HG02759 (cell line): ENCODE results near the gene TNFAIP2.

Experiments
- ATAC-seq: cut with Tn5 transposase; IDR thresholded peaks from one replicate; pipeline ENCODE4 v1.9.1; 2021; ENCODE audit warnings: mild to moderate bottlenecking, moderate library complexity; ENCODE audit not compliant: unreplicated experiment

Gene TNFAIP2

GRCh38 chr14:103094406-103095209 is 28.7 kb upstream of the TNFAIP2 start, which contains the start of gene EXOC3L4:
Gene EXOC3L4, plus strand, starts transcription at chr14:103094725. Its CDS starts 5,495 bp downstream, at chr14:103100220.
- no peak for ATAC-seq

DNA sequence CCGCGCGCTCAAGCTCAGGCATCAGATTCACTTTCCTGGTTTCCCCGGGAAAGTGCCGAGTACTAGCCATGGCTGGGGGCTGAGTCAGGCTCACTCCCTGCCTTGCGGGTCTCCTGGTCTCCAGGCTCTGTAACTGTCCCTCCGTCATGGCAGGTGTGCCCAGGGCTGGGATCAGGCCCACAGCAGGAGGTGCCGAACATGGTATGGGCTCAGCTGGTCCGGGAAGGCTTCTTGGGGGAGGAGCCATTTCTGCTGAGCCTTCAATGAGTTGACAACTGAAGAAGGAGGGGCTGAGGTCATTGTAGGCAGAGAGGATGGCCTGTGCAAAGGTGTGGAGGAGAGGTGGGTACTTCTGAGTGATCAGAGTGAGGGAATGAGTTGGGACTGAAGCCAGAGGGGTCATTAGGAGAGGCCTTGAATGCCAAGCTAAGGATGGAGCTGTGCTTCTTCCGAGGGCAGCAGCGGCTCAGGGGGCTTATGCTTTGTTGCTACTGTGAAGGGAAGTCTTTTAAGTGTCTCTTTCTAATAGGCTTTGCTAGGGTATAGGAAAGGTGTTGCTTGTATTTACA is 28.0 kb upstream of the TNFAIP2 start:
- ATAC-seq, result no peak

DNA sequence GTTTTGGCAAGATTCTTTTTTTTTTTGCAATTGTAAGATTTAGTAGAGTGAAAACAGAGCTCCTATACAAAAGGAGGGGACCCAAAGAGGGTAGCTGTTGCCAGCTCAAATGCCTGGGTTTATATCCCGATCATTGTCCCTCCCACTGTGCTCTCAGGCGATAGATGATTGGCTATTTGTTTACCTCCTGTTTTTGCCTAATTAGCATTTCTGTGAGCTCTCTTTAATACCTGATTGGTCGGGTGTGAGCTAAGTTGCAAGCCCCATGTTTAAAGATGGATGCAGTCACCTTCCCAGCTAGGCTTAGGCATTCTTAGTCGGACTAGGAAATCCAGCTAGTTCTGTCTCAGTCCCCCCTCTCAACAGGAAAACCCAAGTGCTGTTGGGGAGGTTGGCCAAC is 26.9 kb upstream of the TNFAIP2 start:
- ATAC-seq, result no peak

DNA sequence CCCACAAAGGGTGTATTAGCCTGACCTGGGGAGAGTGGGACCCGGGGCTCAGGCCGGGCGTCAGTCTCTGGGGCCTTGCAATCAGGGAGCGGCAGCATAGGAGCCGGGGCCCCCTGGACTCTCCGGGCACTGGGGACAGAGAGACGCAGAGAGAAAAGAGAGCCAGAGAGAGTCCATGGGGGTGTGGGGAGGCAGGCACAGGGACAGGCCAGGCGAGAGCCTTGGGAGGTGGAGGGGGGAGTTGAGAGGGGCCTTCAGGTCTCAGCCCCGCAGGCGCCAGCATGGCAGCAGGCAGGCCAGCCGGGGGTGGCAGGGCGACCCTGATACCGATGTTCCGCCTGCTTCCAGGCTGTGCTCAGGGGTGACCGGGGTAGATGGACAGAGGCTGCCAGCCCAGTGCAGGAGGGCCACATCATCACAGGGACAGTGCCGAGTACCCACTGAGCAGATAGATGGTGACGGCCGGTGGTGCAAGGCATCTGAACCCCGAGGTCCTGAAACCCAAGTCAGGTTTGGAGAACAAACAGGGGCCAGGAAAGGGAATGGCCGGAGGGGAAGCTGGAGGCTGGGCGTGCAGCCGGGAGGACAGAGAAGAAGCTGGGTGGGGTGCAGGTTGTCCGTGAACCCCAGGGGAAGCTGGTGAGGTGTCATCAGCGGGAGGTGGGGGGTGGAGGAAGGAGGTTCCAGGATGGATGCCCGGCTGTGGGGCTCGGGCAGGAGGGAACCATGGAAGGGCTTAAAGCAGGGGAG is 25.8 kb upstream of the TNFAIP2 start:
- no peak for ATAC-seq

- no peak for ATAC-seq
Observed at GRCh38 chr14:103097994-103098957, 25.0 kb upstream of the TNFAIP2 start.

DNA sequence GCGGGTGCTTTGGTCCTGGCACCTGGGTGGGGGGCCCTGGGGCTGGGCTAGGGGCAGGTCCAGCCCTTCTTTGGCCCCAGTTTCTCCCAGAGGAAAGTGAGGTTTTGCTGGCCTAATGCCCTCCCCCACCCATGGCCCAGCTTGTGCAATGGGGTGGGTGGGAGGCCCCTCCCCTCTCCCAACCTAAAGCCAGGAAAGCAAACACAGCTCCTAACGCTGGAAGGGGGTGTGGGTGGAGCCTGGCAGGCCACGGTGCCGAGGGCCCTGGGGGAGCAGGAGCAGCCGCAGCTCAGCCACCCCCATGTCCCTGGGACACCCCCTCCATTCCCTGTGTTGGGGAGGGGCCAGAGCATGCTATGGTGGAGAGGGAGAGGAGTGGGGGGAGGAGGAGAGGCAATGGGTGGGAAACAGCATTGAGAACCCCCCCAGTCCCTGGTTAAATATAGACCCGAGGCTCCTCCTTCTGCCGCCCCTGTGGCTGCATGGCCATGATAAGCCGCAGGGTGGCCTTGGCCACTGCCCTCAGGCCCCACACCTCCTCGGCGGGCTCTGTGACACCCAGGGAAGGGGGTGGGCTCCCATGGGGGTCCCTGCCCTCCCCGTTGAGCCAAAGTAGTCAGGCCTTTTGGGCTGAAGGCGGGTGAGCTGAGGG is 24.1 kb upstream of the TNFAIP2 start:
- ATAC-seq, result no peak

DNA sequence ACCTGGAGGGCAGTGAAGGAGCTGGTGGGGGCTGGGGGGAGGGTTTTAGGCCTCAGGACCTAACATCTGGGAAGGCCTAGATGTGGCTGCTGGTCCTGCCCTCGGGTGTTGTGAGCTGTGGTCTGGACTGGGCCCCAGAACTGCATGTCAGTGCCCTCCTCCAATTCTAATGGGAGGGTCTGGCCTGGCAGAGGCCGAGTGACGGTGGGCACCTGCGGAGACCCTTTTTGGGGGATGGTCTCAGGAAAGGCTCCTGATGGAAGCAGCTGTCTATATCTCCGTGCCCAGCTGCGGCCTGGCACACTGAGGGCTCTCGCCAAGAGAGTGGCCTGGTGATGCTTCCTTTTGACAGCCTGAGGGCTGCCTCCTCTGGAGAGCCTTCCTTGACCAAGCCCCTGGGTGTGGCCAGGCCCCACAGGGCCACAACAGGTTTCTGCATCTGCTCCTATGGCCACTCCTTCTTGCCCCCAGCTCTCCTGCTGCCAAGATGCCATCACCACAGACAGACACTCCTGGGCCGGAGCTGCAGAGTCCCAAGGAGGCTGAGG is 23.5 kb upstream of the TNFAIP2 start:
- ATAC-seq, result no peak

DNA sequence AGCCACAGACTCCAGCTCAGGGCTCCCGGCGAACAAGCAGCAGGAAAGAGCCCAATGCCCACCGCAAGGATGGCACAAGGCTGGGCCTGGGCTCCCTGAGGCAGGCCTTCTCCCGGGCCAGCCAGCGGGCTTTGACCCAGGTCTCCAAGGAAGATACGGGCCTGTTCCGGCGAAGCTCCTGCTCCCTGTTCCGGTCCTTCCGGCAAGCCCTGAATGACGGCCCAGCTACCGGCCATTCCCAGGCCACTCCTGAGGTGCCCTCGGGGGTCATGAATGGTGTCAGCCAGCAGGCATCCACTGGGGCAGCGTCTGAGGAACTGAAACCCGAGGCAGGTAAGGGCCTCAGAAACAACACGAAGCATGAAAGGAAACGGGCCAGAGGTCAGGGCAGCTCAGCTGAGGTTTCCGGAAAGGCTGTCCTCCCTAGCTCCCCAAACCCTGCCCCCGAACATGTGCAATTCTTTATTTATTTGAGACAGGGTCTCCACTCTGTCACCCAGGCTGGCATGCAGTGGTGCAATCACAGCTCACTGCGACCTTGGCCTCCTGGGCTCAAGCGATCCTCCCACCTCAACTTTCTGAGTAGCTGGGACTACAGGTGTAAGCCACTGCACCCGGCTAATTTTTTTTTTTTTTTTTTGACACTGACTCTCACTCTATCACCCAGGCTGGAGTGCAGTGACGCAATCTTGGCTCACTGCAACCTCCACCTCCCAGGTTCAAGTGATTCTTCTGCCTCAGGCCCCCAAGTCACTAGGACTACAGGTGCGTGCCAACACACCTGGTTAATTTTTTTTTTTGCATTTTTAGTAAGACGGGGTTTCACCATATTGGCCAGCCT is 22.8 kb upstream of the TNFAIP2 start:
- ATAC-seq, result no peak

GRCh38 chr14:103101257-103101962 is 21.9 kb upstream of the TNFAIP2 start:
- ATAC-seq, result no peak

- ATAC-seq, result no peak
Observed at GRCh38 chr14:103101963-103102688, 21.1 kb upstream of the TNFAIP2 start.

DNA sequence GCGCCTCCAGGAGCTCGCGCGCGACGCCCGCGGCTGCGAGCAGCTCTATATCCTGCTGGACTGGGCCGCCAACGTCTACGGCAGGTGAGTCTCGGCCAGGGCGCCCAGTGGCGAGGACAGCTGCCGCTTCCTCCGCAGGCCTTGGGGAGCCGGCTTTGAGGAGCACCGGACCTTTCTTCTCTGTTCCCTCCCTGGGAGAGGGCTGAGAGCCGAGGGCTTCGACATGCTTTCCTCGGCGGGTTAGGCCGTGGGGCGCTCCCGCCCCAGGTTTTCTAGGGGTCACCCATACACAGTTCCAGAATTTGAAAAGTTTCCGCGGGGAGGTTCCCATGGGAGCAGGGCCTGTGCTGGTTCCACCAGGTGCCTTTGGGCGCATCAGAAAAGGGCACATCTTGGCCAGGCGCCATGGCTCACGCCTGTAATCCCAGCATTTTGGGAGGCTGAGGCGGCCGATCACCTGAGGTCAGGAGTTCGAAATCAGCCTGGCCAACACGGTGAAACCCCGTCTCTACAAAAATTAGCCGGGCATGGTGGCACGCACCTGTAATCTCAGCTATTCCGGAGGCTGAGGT is 20.5 kb upstream of the TNFAIP2 start:
- ATAC-seq, result no peak

GRCh38 chr14:103103461-103104388 is 19.5 kb upstream of the TNFAIP2 start:
- ATAC-seq, result no peak

DNA sequence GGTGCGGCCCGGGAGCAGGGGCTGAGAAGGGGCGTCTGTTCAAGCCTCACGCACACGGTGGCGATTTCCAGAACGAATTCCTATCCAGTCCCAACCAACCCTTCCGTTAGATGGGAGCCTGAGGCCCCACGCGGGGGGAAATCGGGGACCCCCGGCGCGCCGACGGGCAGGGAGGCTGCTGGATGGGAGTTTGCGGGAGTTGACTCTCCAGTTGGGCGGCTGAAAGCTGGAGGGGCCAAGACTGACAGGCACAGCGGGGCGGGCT is 18.9 kb upstream of the TNFAIP2 start:
- ATAC-seq, result no peak

DNA sequence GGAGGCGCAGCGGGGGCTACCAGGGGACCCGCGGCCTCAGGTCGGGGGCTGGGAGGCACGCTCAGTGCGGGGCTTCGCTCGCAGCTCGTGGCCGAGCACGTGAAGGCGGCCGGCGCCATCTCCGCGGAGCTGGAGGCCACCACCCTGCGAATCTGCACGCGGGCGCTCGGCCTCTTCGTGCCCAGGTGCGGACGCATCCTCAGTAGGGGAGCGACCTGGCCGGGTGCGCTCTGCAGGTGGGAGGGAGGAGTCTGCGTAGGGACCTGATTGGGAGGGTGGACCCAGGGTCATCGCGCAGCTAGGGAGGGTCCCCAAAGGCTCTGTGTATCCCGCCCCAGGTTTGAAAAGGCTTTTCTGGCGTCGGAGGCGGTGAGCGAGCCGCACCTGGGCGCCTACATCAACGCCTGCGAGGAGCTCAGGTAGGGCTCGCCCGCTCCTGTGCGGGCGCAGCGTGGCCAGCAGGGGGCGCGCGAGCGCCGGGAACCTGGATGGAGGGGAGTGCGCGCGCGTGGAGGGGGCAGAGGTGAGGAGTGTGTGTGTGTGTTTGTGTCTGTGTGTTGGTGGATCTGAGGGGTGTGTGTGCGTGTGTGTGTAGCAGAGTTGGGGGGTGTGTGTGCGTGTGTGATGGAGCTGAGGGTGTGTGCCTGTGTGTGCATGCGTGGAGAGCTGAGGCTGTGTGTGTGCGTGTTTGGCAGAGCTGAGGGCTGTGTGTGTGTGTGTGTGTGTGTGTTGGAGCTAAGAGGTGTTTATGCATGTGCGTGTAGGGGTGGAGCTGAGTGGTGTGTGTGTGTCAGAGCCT is 18.4 kb upstream of the TNFAIP2 start:
- peak; percentile 50 for ATAC-seq

- ATAC-seq, result no peak
Observed at GRCh38 chr14:103105580-103106150, 17.6 kb upstream of the TNFAIP2 start.
